Measurements from ENCODE around the gene FHOD3.

The FHOD3 gene

DNA sequence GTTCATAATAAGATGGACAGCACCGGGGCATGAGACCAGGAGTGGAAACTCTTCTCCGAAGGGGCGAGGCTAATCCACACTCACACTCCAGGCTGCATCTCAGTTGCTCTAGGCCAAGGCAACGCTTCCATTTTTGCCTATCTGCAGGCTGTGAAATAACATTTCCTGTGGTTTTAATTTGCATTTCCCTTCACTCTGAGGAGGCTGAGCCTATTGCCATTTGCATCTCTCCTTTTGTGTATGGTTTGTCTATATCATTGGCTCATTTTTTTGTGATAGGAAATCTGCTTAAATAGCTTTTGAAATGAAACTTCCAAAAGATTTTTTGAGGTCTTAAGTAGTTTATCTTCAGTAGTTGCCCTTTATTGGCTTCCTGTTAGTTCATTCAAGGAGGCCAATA is 473.7 kb downstream of the FHOD3 start:
- H2AFZ ChIP-seq (ENCODE audit: low read length): no peak overlapping the region
- no peaks in the 10 kb centered on the region for H3K9me2 ChIP-seq (replicated peaks; ENCODE audit: insufficient read depth, low read length)

DNA sequence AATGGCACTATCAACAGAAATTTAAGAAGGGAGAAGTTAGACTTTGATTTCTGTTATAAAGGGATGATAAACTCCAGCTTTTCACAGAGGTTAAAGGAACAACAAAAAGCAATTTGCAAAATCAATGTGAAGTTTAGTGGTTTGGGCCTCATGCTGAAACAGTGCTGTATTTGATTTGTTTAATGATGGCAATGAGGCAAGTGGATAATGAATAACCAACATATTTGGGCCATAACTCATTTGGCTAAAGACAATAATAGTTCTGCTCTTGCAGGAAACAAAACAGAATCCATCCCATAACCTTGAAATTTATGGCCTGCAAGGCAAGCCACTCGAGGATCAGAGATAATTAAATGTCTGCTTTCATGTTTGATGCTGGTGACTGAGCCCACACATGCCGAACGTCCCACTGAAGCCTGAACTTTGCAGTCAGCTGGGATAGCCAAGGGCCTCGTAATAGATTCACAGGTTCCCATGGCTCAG is 474.8 kb downstream of the FHOD3 start:
- no peak overlapping the region for H3K4me3 ChIP-seq (ENCODE audit: low read length)
- H3K27me3 ChIP-seq (replicated peaks; ENCODE audit: insufficient read depth, low read length): no peaks in the 10 kb centered on the region
- H4K20me1 ChIP-seq (ENCODE audit: insufficient read depth, low read length): no peaks in the 10 kb centered on the region
- H3K9me3 ChIP-seq (replicated peaks; ENCODE audit: insufficient read depth, low read length): no peaks in the 10 kb centered on the region
- H3K36me3 ChIP-seq (replicated peaks; ENCODE audit: insufficient read depth, low read length): no peaks in the 10 kb centered on the region
- DNase-seq: no peak
- H3K4me2 ChIP-seq (ENCODE audit: low read depth, low read length): no peak overlapping the region
- H3K9me2 ChIP-seq (replicated peaks; ENCODE audit: insufficient read depth, low read length): no peaks in the 10 kb centered on the region
- no peaks in the 10 kb centered on the region for H3F3A ChIP-seq (ENCODE audit: insufficient read depth, low read length)
- no peak overlapping the region for H3K27ac ChIP-seq (ENCODE audit: low read length)
- no peak overlapping the region for H2AFZ ChIP-seq (ENCODE audit: low read length)
- no peak overlapping the region for H3K9ac ChIP-seq (ENCODE audit: low read length)
- no peak for TF ChIP-seq EZH2 (optimal IDR thresholded peaks at IDR 0.05; ENCODE audit: low read depth, low read length)
- no peak for TF ChIP-seq EZH2phosphoT487 (IDR thresholded peaks at IDR 0.05; ENCODE audit: low read length)
- TF ChIP-seq, protein P1, sequence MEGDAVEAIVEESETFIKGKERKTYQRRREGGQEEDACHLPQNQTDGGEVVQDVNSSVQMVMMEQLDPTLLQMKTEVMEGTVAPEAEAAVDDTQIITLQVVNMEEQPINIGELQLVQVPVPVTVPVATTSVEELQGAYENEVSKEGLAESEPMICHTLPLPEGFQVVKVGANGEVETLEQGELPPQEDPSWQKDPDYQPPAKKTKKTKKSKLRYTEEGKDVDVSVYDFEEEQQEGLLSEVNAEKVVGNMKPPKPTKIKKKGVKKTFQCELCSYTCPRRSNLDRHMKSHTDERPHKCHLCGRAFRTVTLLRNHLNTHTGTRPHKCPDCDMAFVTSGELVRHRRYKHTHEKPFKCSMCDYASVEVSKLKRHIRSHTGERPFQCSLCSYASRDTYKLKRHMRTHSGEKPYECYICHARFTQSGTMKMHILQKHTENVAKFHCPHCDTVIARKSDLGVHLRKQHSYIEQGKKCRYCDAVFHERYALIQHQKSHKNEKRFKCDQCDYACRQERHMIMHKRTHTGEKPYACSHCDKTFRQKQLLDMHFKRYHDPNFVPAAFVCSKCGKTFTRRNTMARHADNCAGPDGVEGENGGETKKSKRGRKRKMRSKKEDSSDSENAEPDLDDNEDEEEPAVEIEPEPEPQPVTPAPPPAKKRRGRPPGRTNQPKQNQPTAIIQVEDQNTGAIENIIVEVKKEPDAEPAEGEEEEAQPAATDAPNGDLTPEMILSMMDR (IDR thresholded peaks at IDR 0.05; ENCODE audit: low read length): no peak
- H3K79me2 ChIP-seq (ENCODE audit: low read length): no peaks in the 10 kb centered on the region
- H3K4me1 ChIP-seq (ENCODE audit: low read length): peaks cover 23% of the 10 kb centered on the region; the same call in 1 of the 2 replicates

More for the DNA sequence above, 473.7 kb downstream of the FHOD3 start:
- Histone ChIP-seq H3K4me2 (ENCODE audit: low read depth, low read length) (no peak overlapping the region), H3K79me2 (ENCODE audit: low read length) (no peaks in the 10 kb centered on the region), H3K36me3 (replicated peaks; ENCODE audit: insufficient read depth, low read length) (no peaks in the 10 kb centered on the region), H3K9me3 (replicated peaks; ENCODE audit: insufficient read depth, low read length) (no peaks in the 10 kb centered on the region), H3K27ac (ENCODE audit: low read length) (no peak overlapping the region), H3K27me3 (replicated peaks; ENCODE audit: insufficient read depth, low read length) (no peaks in the 10 kb centered on the region), H3F3A (ENCODE audit: insufficient read depth, low read length) (no peaks in the 10 kb centered on the region), H3K4me1 (ENCODE audit: low read length) (peaks cover 23% of the 10 kb centered on the region; the same call in 1 of the 2 replicates), H3K9ac (ENCODE audit: low read length) (no peak overlapping the region), H4K20me1 (ENCODE audit: insufficient read depth, low read length) (no peaks in the 10 kb centered on the region), H3K4me3 (ENCODE audit: low read length) (no peak overlapping the region)
- peak; percentile 21 for DNase-seq
- TF ChIP-seq, protein P1 (IDR thresholded peaks at IDR 0.05; ENCODE audit: low read length): no peak
- TF ChIP-seq EZH2 (optimal IDR thresholded peaks at IDR 0.05; ENCODE audit: low read depth, low read length): no peak
- TF ChIP-seq EZH2phosphoT487 (IDR thresholded peaks at IDR 0.05; ENCODE audit: low read length): no peak

DNA sequence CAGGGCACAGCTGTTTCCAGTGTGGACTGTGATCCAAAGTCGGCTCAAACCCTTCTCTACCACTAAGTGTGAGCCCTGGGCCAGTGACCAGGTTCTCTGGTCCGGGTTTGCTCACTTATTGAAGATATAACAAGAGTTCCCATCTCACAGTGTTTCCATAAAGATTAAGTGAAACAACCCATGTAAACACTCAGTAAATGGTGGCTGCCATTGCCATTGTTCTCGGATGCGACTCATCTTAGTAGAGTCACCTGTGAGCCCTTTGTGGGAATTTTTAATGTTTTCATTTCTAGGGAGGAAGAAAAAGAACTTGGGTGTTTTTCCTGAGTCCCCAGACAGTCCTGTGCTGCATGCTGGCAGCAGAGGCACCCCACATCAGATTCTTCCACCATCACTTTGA is 477.9 kb downstream of the FHOD3 start:
- Histone ChIP-seq H3F3A (ENCODE audit: insufficient read depth, low read length) (no peaks in the 10 kb centered on the region), H3K9ac (ENCODE audit: low read length) (no peak overlapping the region), H3K27me3 (replicated peaks; ENCODE audit: insufficient read depth, low read length) (no peaks in the 10 kb centered on the region), H4K20me1 (ENCODE audit: insufficient read depth, low read length) (no peaks in the 10 kb centered on the region), H3K36me3 (replicated peaks; ENCODE audit: insufficient read depth, low read length) (no peaks in the 10 kb centered on the region), H3K4me3 (ENCODE audit: low read length) (no peak overlapping the region), H3K9me2 (replicated peaks; ENCODE audit: insufficient read depth, low read length) (no peaks in the 10 kb centered on the region), H3K4me1 (ENCODE audit: low read length) (peaks cover 23% of the 10 kb centered on the region; the same call in 1 of the 2 replicates), H3K27ac (ENCODE audit: low read length) (no peak overlapping the region), H3K4me2 (ENCODE audit: low read depth, low read length) (no peak overlapping the region), H3K9me3 (replicated peaks; ENCODE audit: insufficient read depth, low read length) (no peaks in the 10 kb centered on the region), H3K79me2 (ENCODE audit: low read length) (no peaks in the 10 kb centered on the region), H2AFZ (ENCODE audit: low read length) (no peak overlapping the region)
- no peak for DNase-seq
- TF ChIP-seq, protein P1 (IDR thresholded peaks at IDR 0.05; ENCODE audit: low read length): no peak
- no peak for TF ChIP-seq EZH2 (optimal IDR thresholded peaks at IDR 0.05; ENCODE audit: low read depth, low read length)
- TF ChIP-seq EZH2phosphoT487 (IDR thresholded peaks at IDR 0.05; ENCODE audit: low read length): no peak

Measured in MM.1S (cell line).